ENCODE results near the gene CFAP251.

GRCh38 chr12:121939186-121939585, 20.8 kb downstream of the CFAP251 start:
- TF ChIP-seq CTCF (conservative IDR thresholded peaks at IDR 0.05; ENCODE audit: low read depth, low read length) (no peak), EZH2phosphoT487 (IDR thresholded peaks at IDR 0.05; ENCODE audit: borderline replicate concordance, low read length) (no peak)
